Neural cell (in vitro differentiated cells): ENCODE measurements around the gene PLD1. TPM values are rescaled to one million over a fixed set of nuclear protein-coding genes. Genes with fewer than 3 reads are reported as not detected.

Experiments used
- H2AFZ ChIP-seq: fragments of 200-600, 300-800 bp; sonication (generic), shearing (Covaris generic); 2 replicates; pipeline ENCODE4 v1.6.0; 2014; ENCODE audit warnings: low read depth, mild to moderate bottlenecking, antibody characterized with exemption, low read length, moderate library complexity
- H3F3A ChIP-seq: fragments of 200-600 bp; shearing (Covaris generic); 2 replicates; pipeline ENCODE4 v1.6.1; 2016; ENCODE audit warnings: mild to moderate bottlenecking, moderate library complexity, mixed read lengths, antibody characterized with exemption, low read length; ENCODE audit not compliant: insufficient read depth, poor library complexity, severe bottlenecking
- H3K27ac ChIP-seq: fragments of 200-600, 300-800 bp; sonication (generic), shearing (Covaris generic); 2 replicates; pipeline ENCODE4 v1.5.1; 2014; ENCODE audit warnings: mild to moderate bottlenecking, low read length, moderate library complexity
- H3K27me3 ChIP-seq: fragments of 300-800, 200-600 bp; sonication (generic), shearing (Covaris generic); 2 replicates; pipeline ENCODE4 v1.6.0; 2014; ENCODE audit warnings: mild to moderate bottlenecking, low read depth, low read length, moderate library complexity; ENCODE audit not compliant: insufficient read depth
- H3K36me3 ChIP-seq: fragments of 300-800, 200-600 bp; sonication (generic), shearing (Covaris generic); 2 replicates; pipeline ENCODE4 v1.5.1; 2014; ENCODE audit warnings: mild to moderate bottlenecking, antibody characterized with exemption, low read length, moderate library complexity; ENCODE audit not compliant: insufficient read depth
- H3K4me2 ChIP-seq: fragments of 300-800, 200-600 bp; sonication (generic), shearing (Covaris generic); 2 replicates; pipeline ENCODE4 v1.6.0; 2014; ENCODE audit warnings: mild to moderate bottlenecking, low read length
- H3K4me3 ChIP-seq: fragments of 300-800, 200-600 bp; sonication (generic), shearing (Covaris generic); 2 replicates; pipeline ENCODE4 v1.5.1; 2014; ENCODE audit warnings: mild to moderate bottlenecking, low read length, moderate library complexity
- H3K79me2 ChIP-seq: fragments of 200-600 bp; shearing (Covaris generic); replicated peaks from 2 replicates; pipeline ENCODE4 v1.6.0; 2014; ENCODE audit warnings: mild to moderate bottlenecking, low read length, moderate library complexity; ENCODE audit not compliant: insufficient read depth
- H3K9ac ChIP-seq: fragments of 300-800, 200-600 bp; sonication (generic), shearing (Covaris generic); 2 replicates; pipeline ENCODE4 v1.6.1; 2016; ENCODE audit warnings: mild to moderate bottlenecking, low read length, mixed read lengths
- H3K9me2 ChIP-seq: fragments of 200-600 bp; shearing (Covaris generic); 2 replicates; pipeline ENCODE4 v1.6.1; 2016; ENCODE audit warnings: mild to moderate bottlenecking, low read length, mixed read lengths; ENCODE audit not compliant: insufficient read depth
- H3K9me3 ChIP-seq: fragments of 200-600, 300-800 bp; sonication (generic), shearing (Covaris generic); 2 replicates; pipeline ENCODE4 v1.6.1; 2016; ENCODE audit warnings: mild to moderate bottlenecking, mixed run types, low read length, moderate library complexity, mixed read lengths
- H4K20me1 ChIP-seq: fragments of 200-600 bp; shearing (Covaris generic); 2 replicates; pipeline ENCODE4 v1.6.1; 2016; ENCODE audit warnings: mild to moderate bottlenecking, mixed run types; ENCODE audit not compliant: insufficient read depth
- CTCF ChIP-seq: fragments of 450-650 bp; IDR thresholded peaks from 2 replicates; pipeline ENCODE4 v1.5.1; 2014; ENCODE audit warnings: antibody characterized with exemption, mild to moderate bottlenecking, moderate library complexity; ENCODE audit not compliant: poor library complexity, severe bottlenecking
- EP300 ChIP-seq: fragments of 450-650 bp; conservative IDR thresholded peaks from 2 replicates; pipeline ENCODE4 v1.6.1; 2014; ENCODE audit warnings: antibody characterized with exemption, mild to moderate bottlenecking, moderate library complexity; ENCODE audit not compliant: poor library complexity, severe bottlenecking
- EZH2 ChIP-seq: fragments of 200-600, 300-800 bp; shearing (Covaris generic), sonication (generic); IDR thresholded peaks from 2 replicates; pipeline ENCODE4 v1.6.1; 2014; ENCODE audit warnings: antibody characterized with exemption, low read length, borderline replicate concordance, mild to moderate bottlenecking; ENCODE audit not compliant: insufficient read depth, poor library complexity, severe bottlenecking
- MXI1 ChIP-seq: fragments of 450-650 bp; conservative IDR thresholded peaks from 2 replicates; pipeline ENCODE4 v1.6.1; 2014; ENCODE audit warnings: antibody characterized with exemption, mild to moderate bottlenecking; ENCODE audit not compliant: poor library complexity, severe bottlenecking
- POLR2AphosphoS5 ChIP-seq: IDR thresholded peaks from 2 replicates; pipeline ENCODE4 v1.6.1; 2012
- RAD21 ChIP-seq: fragments of 450-650 bp; conservative IDR thresholded peaks from 2 replicates; pipeline ENCODE4 v1.6.1; 2014; ENCODE audit warnings: antibody characterized with exemption, mild to moderate bottlenecking, moderate library complexity
- REST ChIP-seq: IDR thresholded peaks from 2 replicates; pipeline ENCODE4 v1.6.1; 2012; ENCODE audit warnings: borderline replicate concordance
- SMC3 ChIP-seq: fragments of 450-650 bp; conservative IDR thresholded peaks from 2 replicates; pipeline ENCODE4 v1.6.1; 2014; ENCODE audit warnings: antibody characterized with exemption, mild to moderate bottlenecking, moderate library complexity; ENCODE audit not compliant: poor library complexity
- TAF1 ChIP-seq: IDR thresholded peaks from 2 replicates; pipeline ENCODE4 v1.6.1; 2012; ENCODE audit warnings: low read depth
- polyA plus RNA-seq: library from polyadenylated mRNA; depleted of rRNA; stranded (reverse); fragments of >200 nt; gene quantifications from 2 replicates; pipeline ENCODE4 v1.2.3, GENCODE V29; 2014

PLD1 gene
- polyA plus RNA-seq, 1 donor from 2014 or later, result 0.06 TPM

GRCh38 chr3:171663805-171664204 lies 146.5 kb downstream of the PLD1 start:
- Histone ChIP-seq H3K9me3 (no peaks in the 10 kb centered on the region), H3F3A (no peaks in the 10 kb centered on the region), H3K36me3 (no peaks in the 10 kb centered on the region), H3K27ac (no peak overlapping the region), H3K27me3 (no peaks in the 10 kb centered on the region), H3K4me3 (no peak overlapping the region), H2AFZ (no peak overlapping the region), H3K9ac (no peak overlapping the region), H3K9me2 (no peaks in the 10 kb centered on the region), H3K79me2 (no peaks in the 10 kb centered on the region), H3K4me2 (no peak overlapping the region), H4K20me1 (no peaks in the 10 kb centered on the region)
- TF ChIP-seq RAD21 (no peak), SMC3 (no peak), MXI1 (no peak), EP300 (no peak), CTCF (no peak), TAF1 (no peak), POLR2AphosphoS5 (no peak), EZH2 (no peak), REST (no peak)

- no peak overlapping the region for H3K4me3 ChIP-seq
- H3K9me3 ChIP-seq, result no peaks in the 10 kb centered on the region
- no peaks in the 10 kb centered on the region for H3K27me3 ChIP-seq
- no peak for TF ChIP-seq MXI1
- TF ChIP-seq REST, result no peak
- TF ChIP-seq TAF1, result no peak
- no peak for TF ChIP-seq EP300
- no peak for TF ChIP-seq POLR2AphosphoS5
- TF ChIP-seq EZH2, result no peak
- TF ChIP-seq CTCF, result no peak
- TF ChIP-seq RAD21, result no peak
- no peak for TF ChIP-seq SMC3
- H3K27ac ChIP-seq, result no peak overlapping the region
- H4K20me1 ChIP-seq, result no peaks in the 10 kb centered on the region
- no peak overlapping the region for H3K9ac ChIP-seq
- no peaks in the 10 kb centered on the region for H3K9me2 ChIP-seq
- no peaks in the 10 kb centered on the region for H3F3A ChIP-seq
- no peaks in the 10 kb centered on the region for H3K79me2 ChIP-seq
- no peak overlapping the region for H2AFZ ChIP-seq
- no peaks in the 10 kb centered on the region for H3K36me3 ChIP-seq
- H3K4me2 ChIP-seq, result no peak overlapping the region
These were observed 148.8 kb downstream of the PLD1 start for GRCh38 chr3:171661484-171661883.
